H4 (cell line): ENCODE results near the gene CDK2AP2. TPM values are rescaled to one million over a fixed set of nuclear protein-coding genes. Genes with fewer than 3 reads are reported as not detected.
"Not testable (repeated sequence)": the region's sequence is repeated elsewhere in the genome, so short reads cannot be mapped to it uniquely, and the experiment has no call there.

Experiments
- DNase-seq: peaks from one replicate; pipeline ENCODE4 v3.0.0-alpha.2; 2015; ENCODE audit warnings: low spot score
- total RNA-seq: library from RNA; depleted of rRNA; stranded (reverse); fragments of >200 nt; shearing (Covaris generic); gene quantifications from 2 replicates; pipeline ENCODE4 v1.2.3, GENCODE V29; 2014

CDK2AP2 gene
- total RNA-seq, 1 experiment from 2014 or later: 32.3 TPM

GRCh38 chr11:67523556-67524479 lies 15.9 kb upstream of the CDK2AP2 start:
- DNase-seq: no peak

- DNase-seq: no peak
Observed at GRCh38 chr11:67522844-67523555, 15.0 kb upstream of the CDK2AP2 start, which contains the start of gene CABP2. TSS of gene CABP2 (minus strand) at chr11:67523446. CDS start at chr11:67523326, 120 bp downstream.

GRCh38 chr11:67522338-67522737 lies 14.4 kb upstream of the CDK2AP2 start:
- DNase-seq: no peak

GRCh38 chr11:67521924-67522323 lies 14.0 kb upstream of the CDK2AP2 start:
- no peak for DNase-seq

- no peak for DNase-seq
Observed at GRCh38 chr11:67520856-67521824, 13.2 kb upstream of the CDK2AP2 start.

- no peak for DNase-seq
Observed at GRCh38 chr11:67519726-67520125, 11.8 kb upstream of the CDK2AP2 start.

- DNase-seq: no peak
Observed at GRCh38 chr11:67517784-67518552, 10.0 kb upstream of the CDK2AP2 start.

- no peak for DNase-seq
Observed at GRCh38 chr11:67516806-67517205, 8.8 kb upstream of the CDK2AP2 start.

- no peak for DNase-seq
Observed at GRCh38 chr11:67514116-67514515, 6.2 kb upstream of the CDK2AP2 start.

- DNase-seq: not testable (repeated sequence)
Observed at GRCh38 chr11:67511558-67511957, 3.6 kb upstream of the CDK2AP2 start.

GRCh38 chr11:67510023-67510345 lies 2.0 kb upstream of the CDK2AP2 start:
- no peak for DNase-seq

GRCh38 chr11:67508486-67509121 lies 642 bp upstream of the CDK2AP2 start:
- peak; percentile 94 for DNase-seq

GRCh38 chr11:67507242-67507863 lies 609 bp downstream of the CDK2AP2 start:
- DNase-seq: no peak

GRCh38 chr11:67506426-67507051 lies 1.4 kb downstream of the CDK2AP2 start:
- DNase-seq: no peak

GRCh38 chr11:67505605-67506396 lies 2.2 kb downstream of the CDK2AP2 start:
- DNase-seq: peak; percentile 97

- peak; percentile 30 for DNase-seq
Observed at GRCh38 chr11:67504950-67505581, 2.9 kb downstream of the CDK2AP2 start, which contains the start of gene PITPNM1. TSS of gene PITPNM1 (minus strand) at chr11:67505363. CDS start at chr11:67504180, 1,183 bp downstream.

- DNase-seq: no peak
Observed at GRCh38 chr11:67504005-67504949, 3.7 kb downstream of the CDK2AP2 start.
